K562 (cell line): ENCODE results near the gene CLCNKB. TPM values are rescaled to one million over a fixed set of nuclear protein-coding genes. Genes with fewer than 3 reads are reported as not detected.
A peak's percentile ranks its signal among the peaks of the same experiment; 100 is the strongest.

Experiments used
- ATAC-seq: fragments of 200-7000 bp; cut with Tn5 transposase; 3 replicates; pipeline ENCODE4 v1.9.1; 2020; ENCODE audit warnings: moderate library complexity
- BruUV-seq: library from RNA; stranded (reverse); fragments of 400-500 nt; replicated peaks from 2 replicates; lab custom pipeline; 2021; lab: Mats Ljungman, UMichigan
- CTCF ChIA-PET: fragments of 300-600 bp; formaldehyde crosslinking; extraction: SDS; loops from one replicate; lab custom pipeline; 2021; ENCODE audit warnings: low intra/inter-chr PET ratio; lab: Yijun Ruan, JAX
- POLR2A ChIA-PET: fragments of 300-600, 350-650 bp; sonication (Branson Sonifier 250); formaldehyde crosslinking; extraction: SDS; loops from one replicate; lab custom pipeline; 2021; ENCODE audit warnings: antibody characterized with exemption, inconsistent platforms; lab: Yijun Ruan, JAX
- DNase-seq, 4 experiments: peaks; one replicate each; pipeline versions ENCODE4 v3.0.0 to v3.0.0-alpha.2; 2011 to 2018; ENCODE audit warnings: low spot score in 3 of 4, mixed read lengths in 3 of 4; ENCODE audit errors: extremely low read depth in 1 of 4
- FAIRE-seq: peaks from 2 replicates; lab custom pipeline; 2011; peaks lifted over from hg19 to GRCh38; lab: Jason Lieb, UNC
- H2AFZ ChIP-seq: 2 replicates; pipeline ENCODE4 v1.6.0; 2011; ENCODE audit warnings: low read depth, low read length, control low read depth, inconsistent platforms
- H3K27ac ChIP-seq: fragments of 200-600 bp; 3 replicates; pipeline ENCODE4 v1.8.0; 2011; ENCODE audit warnings: low read depth, mild to moderate bottlenecking, control low read depth, inconsistent platforms, low read length, moderate library complexity, mixed read lengths; ENCODE audit errors: extremely low read depth
- H3K27me3 ChIP-seq, 2 experiments: fragments of 300-600 bp in 1 of 2; 2 replicates in 1 of 2; 3 replicates in 1 of 2; pipeline versions ENCODE4 v1.6.0 to v1.8.0; 2011; ENCODE audit warnings: inconsistent platforms in 2 of 2, low read length in 2 of 2, mild to moderate bottlenecking in 1 of 2, mixed read lengths in 1 of 2, moderate library complexity in 1 of 2; ENCODE audit not compliant: control insufficient read depth in 2 of 2, insufficient read depth in 2 of 2
- H3K36me3 ChIP-seq: fragments of 300-600 bp; 3 replicates; pipeline ENCODE4 v1.8.0; 2011; ENCODE audit warnings: mild to moderate bottlenecking, low read length, inconsistent platforms; ENCODE audit not compliant: control insufficient read depth, insufficient read depth
- H3K4me1 ChIP-seq, 2 experiments: fragments of 200-600 bp in 1 of 2; replicated peaks in 1 of 2; 2 replicates in 1 of 2; 3 replicates in 1 of 2; pipeline versions ENCODE4 v1.5.1 to v1.8.0; 2011; ENCODE audit warnings: inconsistent platforms in 2 of 2, low read length in 2 of 2, mild to moderate bottlenecking in 1 of 2, mixed read lengths in 1 of 2, moderate library complexity in 1 of 2; ENCODE audit not compliant: control insufficient read depth in 2 of 2, insufficient read depth in 2 of 2
- H3K4me2 ChIP-seq: 2 replicates; pipeline ENCODE4 v1.6.1; 2011; ENCODE audit warnings: low read length, control low read depth, inconsistent platforms, mixed read lengths; ENCODE audit not compliant: insufficient read depth
- H3K4me3 ChIP-seq: fragments of 200-600 bp; sonication (generic), shearing (Covaris generic); 2 replicates; pipeline ENCODE4 v1.5.1; 2016; ENCODE audit warnings: control low read depth, inconsistent platforms
- H3K79me2 ChIP-seq: fragments of 200-600 bp; 3 replicates; pipeline ENCODE4 v1.8.0; 2011; ENCODE audit warnings: low read length, inconsistent platforms; ENCODE audit not compliant: control insufficient read depth, insufficient read depth
- H3K9ac ChIP-seq, 2 experiments: 2 replicates each; pipeline versions ENCODE4 v1.6.0 to v1.6.1; 2011; ENCODE audit warnings: low read depth in 2 of 2, low read length in 2 of 2, control low read depth in 1 of 2, inconsistent platforms in 1 of 2, mild to moderate bottlenecking in 1 of 2, mixed read lengths in 1 of 2; ENCODE audit not compliant: insufficient read depth in 1 of 2
- H3K9me1 ChIP-seq: one replicate; pipeline ENCODE4 v1.6.0; 2011; ENCODE audit warnings: inconsistent platforms, mild to moderate bottlenecking, low read length, moderate library complexity; ENCODE audit not compliant: control insufficient read depth, insufficient read depth
- H3K9me3 ChIP-seq: replicated peaks from 2 replicates; pipeline ENCODE4 v1.5.1; 2011; ENCODE audit warnings: low read depth, low read length, inconsistent platforms; ENCODE audit not compliant: control insufficient read depth, insufficient read depth
- H4K20me1 ChIP-seq: replicated peaks from 2 replicates; pipeline ENCODE4 v1.6.1; 2011; ENCODE audit warnings: low read length, inconsistent platforms, mixed read lengths; ENCODE audit not compliant: control insufficient read depth, insufficient read depth
- EGR1 ChIP-seq: fragments of 450-650 bp; conservative IDR thresholded peaks from 2 replicates; pipeline ENCODE4 v1.6.1; 2017; ENCODE audit warnings: mild to moderate bottlenecking
- MEF2D ChIP-seq: conservative IDR thresholded peaks from 2 replicates; pipeline ENCODE4 v1.6.1; 2016; ENCODE audit warnings: low read depth, missing genetic modification characterization, missing compliant biosample characterization
- ZNF518B ChIP-seq: fragments of 250-450 bp; sonication (Bioruptor Pico); IDR thresholded peaks from 2 replicates; pipeline ENCODE4 v1.5.0; 2021; ENCODE audit warnings: mild to moderate bottlenecking, moderate library complexity
- WGBS: fragments of 100-300 bp; shearing (Covaris generic); methylation state at CpG from one replicate; pipeline ENCODE4 v1.1.6; 2016; ENCODE audit warnings: low coverage, mixed read lengths; ENCODE audit not compliant: insufficient coverage; ENCODE audit errors: missing lambda C conversion rate; 5-methylcytosine and 5-hydroxymethylcytosine counted together
- in situ Hi-C: fragments of 300-500 bp; cut with MboI; formaldehyde crosslinking; loops from 4 replicates; pipeline ENCODE4 v1.15.0; 2018; ENCODE audit warnings: inconsistent platforms, mixed read lengths
- intact Hi-C: fragments of 100-400 bp; cut with micrococcal nuclease; formaldehyde crosslinking; loops from 2 replicates; pipeline ENCODE4 v1.14.2; 2022
- polyA plus RNA-seq, 8 experiments: library from polyadenylated mRNA; depleted of rRNA in 4 of 8; stranded (reverse) in 5 of 8; unstranded in 3 of 8; fragments of >200 nt; fragmentation: Nextera tagmentation in 2 of 8; fragmentation: Illumina TruSeq in 1 of 8; extraction: Ambion mirVana in 2 of 8; extraction: Trizol in 1 of 8; gene quantifications; 2 replicates each; pipeline versions ENCODE4 v1.2.1 to v1.2.3, GENCODE V29; 2011 to 2014; ENCODE audit warnings: inconsistent platforms in 1 of 8, missing spikeins in 1 of 8
- total RNA-seq, 7 experiments: library from RNA; depleted of rRNA in 6 of 7; stranded (reverse); fragments of >200 nt in 6 of 7; fragmentation: Illumina TruSeq in 2 of 7; extraction: Trizol in 2 of 7; gene quantifications; 2 replicates each; pipeline versions ENCODE4 v1.2.1 to v1.2.3, GENCODE V29; 2011 to 2021; ENCODE audit warnings: low replicate concordance in 1 of 7

Gene CLCNKB
- total and polyA plus RNA-seq, 9 of the 15 experiments (the other 6 are each of a cell fraction or from before 2014, with no cell fraction given): 0.08 to 1.7 (median 0.64) TPM

- Histone ChIP-seq H3K36me3 (no peaks in the 10 kb centered on the region), H3K9me1 (no peaks in the 10 kb centered on the region), H3K9ac (peak overlapping the region in 1 of 2 experiments; percentile 48; a peak in 1 of 4 replicates), H3K79me2 (no peaks in the 10 kb centered on the region), H3K4me3 (no peak overlapping the region), H3K9me3 (no peaks in the 10 kb centered on the region), H3K27ac (no peak overlapping the region), H3K27me3 (peaks cover 14 to 62% of the 10 kb centered on the region in 2 experiments), H2AFZ (no peak overlapping the region), H4K20me1 (peaks cover 10% of the 10 kb centered on the region; the same call in 1 of the 2 replicates), H3K4me1 (peaks cover 0 to 17% of the 10 kb centered on the region in 2 experiments; a peak in 2 of 5 replicates), H3K4me2 (no peak overlapping the region)
- no peak for ATAC-seq
- intact Hi-C loops: no loop called here
- ChIA-PET POLR2A (interaction anchor here (0.6 to 0.7 kb wide), 2 partner anchors 8 to 328 kb away, joined by 3 read pairs; no protein-coding TSS in a partner anchor), CTCF (no interaction called here)
- DNase-seq: no peak
- in situ Hi-C loops: loop anchor here (10.0 kb wide), 1 partner anchor 49 kb away; the partner anchor contains the start of gene HSPB7
- 17% methylated on average over 9 of the region's 9 CpGs for WGBS
- no TSS peak for BruUV-seq
- no peak for FAIRE-seq
- no peak for TF ChIP-seq EGR1
- TF ChIP-seq ZNF518B (CRISPR knock-in tag): no peak
- no peak for TF ChIP-seq MEF2D (tag)
Measured at GRCh38 chr1:16063921-16064320, 20.3 kb downstream of the CLCNKB start.
